GM13976 (cell line): ENCODE results near the gene SEC22A.
A peak's percentile ranks its signal among the peaks of the same experiment; 100 is the strongest.

ENCODE experiments used
- DNase-seq: peaks from one replicate; pipeline ENCODE4 v3.0.0; 2012; ENCODE audit warnings: low spot score
- in situ Hi-C: fragments of 300-500 bp; cut with MboI; formaldehyde crosslinking; loops from one replicate; pipeline ENCODE4 v1.12.0; 2022; ENCODE audit warnings: low sequenced_read_pairs, mixed read lengths, inconsistent platforms; ENCODE audit not compliant: unreplicated experiment
- TF ChIP-seq, protein P1 (sequence below): IDR thresholded peaks from 2 replicates; pipeline ENCODE4 v1.5.1; 2012; ENCODE audit warnings: borderline replicate concordance, mild to moderate bottlenecking; ENCODE audit not compliant: insufficient read depth; ENCODE audit errors: extremely low read depth, missing control alignments, control extremely low read depth

The SEC22A gene

GRCh38 chr3:123258811-123259420 is 57.2 kb downstream of the SEC22A start:
- in situ Hi-C loops: no loop called here
- peak; percentile 42 for DNase-seq

DNA sequence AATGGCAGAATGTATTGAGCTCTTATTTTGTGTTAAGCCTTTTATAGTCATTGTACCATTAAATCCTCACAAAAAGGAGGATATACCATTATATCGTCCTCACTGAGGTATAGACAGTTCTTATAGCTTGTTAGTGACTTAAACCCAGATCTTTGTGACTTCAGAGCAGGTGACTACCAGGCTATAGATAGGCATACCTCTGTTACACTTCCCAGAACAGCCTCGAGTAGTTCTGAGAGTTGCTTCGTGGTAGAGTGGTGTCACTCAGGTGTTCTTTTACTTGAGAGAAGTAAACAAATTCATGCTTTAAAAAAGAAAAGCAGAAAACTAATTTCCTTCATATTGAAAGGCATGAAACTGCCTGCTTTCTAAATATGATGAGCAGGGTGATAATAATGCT is 59.9 kb downstream of the SEC22A start:
- in situ Hi-C loops: no loop called here
- DNase-seq: no peak
- TF ChIP-seq, protein P1, sequence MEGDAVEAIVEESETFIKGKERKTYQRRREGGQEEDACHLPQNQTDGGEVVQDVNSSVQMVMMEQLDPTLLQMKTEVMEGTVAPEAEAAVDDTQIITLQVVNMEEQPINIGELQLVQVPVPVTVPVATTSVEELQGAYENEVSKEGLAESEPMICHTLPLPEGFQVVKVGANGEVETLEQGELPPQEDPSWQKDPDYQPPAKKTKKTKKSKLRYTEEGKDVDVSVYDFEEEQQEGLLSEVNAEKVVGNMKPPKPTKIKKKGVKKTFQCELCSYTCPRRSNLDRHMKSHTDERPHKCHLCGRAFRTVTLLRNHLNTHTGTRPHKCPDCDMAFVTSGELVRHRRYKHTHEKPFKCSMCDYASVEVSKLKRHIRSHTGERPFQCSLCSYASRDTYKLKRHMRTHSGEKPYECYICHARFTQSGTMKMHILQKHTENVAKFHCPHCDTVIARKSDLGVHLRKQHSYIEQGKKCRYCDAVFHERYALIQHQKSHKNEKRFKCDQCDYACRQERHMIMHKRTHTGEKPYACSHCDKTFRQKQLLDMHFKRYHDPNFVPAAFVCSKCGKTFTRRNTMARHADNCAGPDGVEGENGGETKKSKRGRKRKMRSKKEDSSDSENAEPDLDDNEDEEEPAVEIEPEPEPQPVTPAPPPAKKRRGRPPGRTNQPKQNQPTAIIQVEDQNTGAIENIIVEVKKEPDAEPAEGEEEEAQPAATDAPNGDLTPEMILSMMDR: no peak

More at GRCh38 chr3:123258811-123259420, 57.2 kb downstream of the SEC22A start:
- TF ChIP-seq, protein P1: peak; percentile 24

DNA sequence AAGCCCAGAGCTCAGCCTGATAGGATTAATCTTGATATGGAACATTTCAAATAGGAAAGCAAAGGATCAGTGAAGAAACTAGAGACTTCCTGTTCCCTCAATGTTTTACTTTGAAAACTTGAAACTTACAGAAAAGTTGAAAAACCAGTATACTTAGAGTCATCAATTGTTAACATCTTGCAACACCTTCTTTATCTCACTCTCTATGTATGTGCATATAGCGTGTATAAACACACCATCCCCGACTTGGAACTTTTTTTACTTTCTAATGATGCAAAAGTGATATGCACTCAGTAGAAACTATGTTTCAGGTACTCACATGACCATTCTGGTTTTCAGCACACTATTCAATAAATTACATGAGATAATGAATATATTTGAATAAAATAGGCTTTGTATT is 60.5 kb downstream of the SEC22A start:
- DNase-seq: no peak
- TF ChIP-seq, protein P1: no peak
- in situ Hi-C loops: no loop called here

DNA sequence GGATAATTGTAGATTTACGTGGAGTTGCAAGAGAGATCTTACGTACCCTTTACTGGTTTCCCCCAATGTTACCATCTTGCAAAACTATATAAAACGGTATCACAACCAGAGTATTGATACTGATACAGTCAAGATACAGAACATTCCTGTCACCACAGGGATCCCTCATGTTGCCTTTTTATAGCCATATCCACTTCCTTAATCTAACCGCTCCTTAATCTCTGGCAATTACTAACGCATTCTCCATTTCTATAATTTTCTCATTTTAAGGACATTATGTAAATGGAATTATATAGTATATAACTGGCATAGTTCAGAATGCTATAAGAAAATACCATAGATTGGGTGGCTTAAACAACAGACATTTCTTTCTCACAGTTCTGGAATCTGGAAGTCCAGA is 61.1 kb downstream of the SEC22A start:
- TF ChIP-seq, protein P1: no peak
- no peak for DNase-seq
- in situ Hi-C loops: no loop called here

- in situ Hi-C loops: no loop called here
- no peak for DNase-seq
- TF ChIP-seq, protein P1: no peak
Observed at GRCh38 chr3:123263941-123264340, 62.2 kb downstream of the SEC22A start.

GRCh38 chr3:123267821-123268220 is 66.1 kb downstream of the SEC22A start:
- TF ChIP-seq, protein P1: no peak
- DNase-seq: no peak
- in situ Hi-C loops: no loop called here
